Epithelial cell of proximal tubule (primary cell): Measurements from ENCODE around the gene SLAMF7. TPM values are rescaled to one million over a fixed set of nuclear protein-coding genes. Genes with fewer than 3 reads are reported as not detected.

Experiments used
- DNase-seq: peaks from one replicate; pipeline ENCODE4 v3.0.0-alpha.2; 2011; ENCODE audit warnings: low read depth
- H3K4me3 ChIP-seq: 2 replicates; pipeline ENCODE4 v1.5.1; 2011; ENCODE audit warnings: low read depth, mild to moderate bottlenecking, low read length
- CTCF ChIP-seq: conservative IDR thresholded peaks from 2 replicates; pipeline ENCODE4 v1.5.1; 2012; ENCODE audit warnings: low read depth, mild to moderate bottlenecking, low read length
- total RNA-seq: library from RNA; depleted of rRNA; stranded (reverse); fragments of >200 nt; gene quantifications from 2 replicates; pipeline ENCODE4 v1.2.3, GENCODE V29; 2015

The SLAMF7 gene
- total RNA-seq, 1 donor from 2014 or later = 0.06 TPM

- no peak for DNase-seq
- H3K4me3 ChIP-seq = no peak overlapping the region
- TF ChIP-seq CTCF = no peak
Observed at GRCh38 chr1:160752406-160752805, 13.4 kb downstream of the SLAMF7 start.

GRCh38 chr1:160752924-160753323 is 13.9 kb downstream of the SLAMF7 start:
- no peak overlapping the region for H3K4me3 ChIP-seq
- no peak for TF ChIP-seq CTCF
- no peak for DNase-seq

- H3K4me3 ChIP-seq = no peak overlapping the region
- no peak for DNase-seq
- no peak for TF ChIP-seq CTCF
Observed at GRCh38 chr1:160753594-160753993, 14.5 kb downstream of the SLAMF7 start.

- no peak for DNase-seq
- no peak for TF ChIP-seq CTCF
- no peak overlapping the region for H3K4me3 ChIP-seq
Observed at GRCh38 chr1:160755461-160755860, 16.4 kb downstream of the SLAMF7 start.

- no peak for TF ChIP-seq CTCF
- no peak overlapping the region for H3K4me3 ChIP-seq
- DNase-seq = no peak
Observed at GRCh38 chr1:160755911-160756848, 17.1 kb downstream of the SLAMF7 start.

GRCh38 chr1:160756849-160757201 is 17.8 kb downstream of the SLAMF7 start:
- no peak overlapping the region for H3K4me3 ChIP-seq
- DNase-seq = no peak
- no peak for TF ChIP-seq CTCF

- no peak for DNase-seq
- no peak overlapping the region for H3K4me3 ChIP-seq
- no peak for TF ChIP-seq CTCF
Observed at GRCh38 chr1:160758521-160758920, 19.5 kb downstream of the SLAMF7 start.
